HEK293 (cell line): Measurements from ENCODE around the gene EPM2A.

Experiments used
- CTCF ChIA-PET: fragments of 350-600 bp; formaldehyde crosslinking; extraction: SDS; loops from one replicate; lab custom pipeline; 2021; ENCODE audit warnings: antibody characterized with exemption; lab: Yijun Ruan, JAX
- POLR2A ChIA-PET: fragments of 300-600 bp; formaldehyde crosslinking; extraction: SDS; loops from one replicate; lab custom pipeline; 2020; ENCODE audit warnings: antibody characterized with exemption, inconsistent platforms; lab: Yijun Ruan, JAX
- H3K27ac ChIP-seq: fragments of 200-500 bp; sonication (Bioruptor generic); 2 replicates; pipeline ENCODE4 v1.5.1; 2014; ENCODE audit warnings: low read depth, low read length, control low read depth, inconsistent platforms; ENCODE audit errors: extremely low read depth
- H3K36me3 ChIP-seq, 2 experiments: fragments of 200-500 bp in 1 of 2; sonication (Bioruptor generic) in 1 of 2; 1 replicate in 1 of 2; 2 replicates in 1 of 2; pipeline ENCODE4 v1.5.1; 2014 to 2017; ENCODE audit warnings: inconsistent platforms in 2 of 2, low read length in 2 of 2; ENCODE audit not compliant: control insufficient read depth in 2 of 2, insufficient read depth in 1 of 2
- H3K4me1 ChIP-seq: fragments of 200-500 bp; sonication (Bioruptor generic); 2 replicates; pipeline ENCODE4 v1.5.1; 2014; ENCODE audit warnings: mild to moderate bottlenecking, low read length, inconsistent platforms; ENCODE audit not compliant: control insufficient read depth, insufficient read depth
- H3K4me3 ChIP-seq: 2 replicates; pipeline ENCODE4 v1.5.1; 2011; ENCODE audit warnings: low read depth, mild to moderate bottlenecking, control low read depth, low read length, moderate library complexity
- H3K9me3 ChIP-seq: fragments of 200-500 bp; sonication (Bioruptor generic); 2 replicates; pipeline ENCODE4 v1.5.1; 2014; ENCODE audit warnings: low read depth, low read length, inconsistent platforms; ENCODE audit not compliant: control insufficient read depth, insufficient read depth
- GLI2 ChIP-seq: fragments of 450-650 bp; formaldehyde crosslinking; IDR thresholded peaks from 2 replicates; pipeline ENCODE4; 2017; ENCODE audit warnings: missing biosample characterization, missing genetic modification characterization, low read depth, borderline replicate concordance
- IKZF3 ChIP-seq: fragments of 450-650 bp; IDR thresholded peaks from 2 replicates; pipeline ENCODE4 v1.5.0; 2018; ENCODE audit warnings: missing biosample characterization, mild to moderate bottlenecking, missing genetic modification characterization, moderate library complexity
- KLF10 ChIP-seq: fragments of 450-650 bp; IDR thresholded peaks from 2 replicates; pipeline ENCODE4 v1.5.1; 2018; ENCODE audit warnings: missing biosample characterization, mild to moderate bottlenecking, missing genetic modification characterization
- KLF7 ChIP-seq: fragments of 450-650 bp; formaldehyde crosslinking; IDR thresholded peaks from 2 replicates; pipeline ENCODE4 v1.5.1; 2016; ENCODE audit warnings: missing biosample characterization, missing genetic modification characterization, borderline replicate concordance
- KLF8 ChIP-seq: fragments of 450-650 bp; formaldehyde crosslinking; IDR thresholded peaks from 2 replicates; pipeline ENCODE4 v1.5.1; 2016; ENCODE audit warnings: missing biosample characterization, missing genetic modification characterization
- KLF9 ChIP-seq: fragments of 450-650 bp; formaldehyde crosslinking; IDR thresholded peaks from 2 replicates; pipeline ENCODE4 v1.5.1; 2016; ENCODE audit warnings: missing biosample characterization, missing genetic modification characterization, low read depth
- MEIS1 ChIP-seq: sonication (generic); formaldehyde crosslinking; IDR thresholded peaks from 2 replicates; pipeline ENCODE4 v1.8.1; 2022; ENCODE audit warnings: missing genetic modification reagents, mild to moderate bottlenecking, borderline replicate concordance
- RBAK ChIP-seq: fragments of 450-650 bp; formaldehyde crosslinking; IDR thresholded peaks from 2 replicates; pipeline ENCODE4 v1.5.1; 2016; ENCODE audit warnings: missing biosample characterization, missing genetic modification characterization
- TCF7L2 ChIP-seq: IDR thresholded peaks from 2 replicates; pipeline ENCODE4 v1.6.1; 2011; ENCODE audit warnings: low read depth, mild to moderate bottlenecking, inconsistent platforms, low read length, moderate library complexity, borderline replicate concordance
- ZBTB48 ChIP-seq: fragments of 450-650 bp; formaldehyde crosslinking; IDR thresholded peaks from 2 replicates; pipeline ENCODE4 v1.5.1; 2016; ENCODE audit warnings: missing biosample characterization, missing genetic modification characterization
- ZFP69B ChIP-seq: fragments of 450-650 bp; formaldehyde crosslinking; IDR thresholded peaks from 2 replicates; pipeline ENCODE4 v1.5.1; 2016; ENCODE audit warnings: missing biosample characterization, missing genetic modification characterization
- ZNF2 ChIP-seq: fragments of 450-650 bp; formaldehyde crosslinking; IDR thresholded peaks from 2 replicates; pipeline ENCODE4 v1.5.1; 2016; ENCODE audit warnings: missing biosample characterization, missing genetic modification characterization
- ZNF211 ChIP-seq: fragments of 450-650 bp; formaldehyde crosslinking; IDR thresholded peaks from 2 replicates; pipeline ENCODE4 v1.5.1; 2016; ENCODE audit warnings: low read depth, missing biosample characterization, missing genetic modification characterization
- ZNF221 ChIP-seq: fragments of 450-650 bp; formaldehyde crosslinking; IDR thresholded peaks from 2 replicates; pipeline ENCODE4 v1.5.1; 2017; ENCODE audit warnings: missing biosample characterization, missing genetic modification characterization, borderline replicate concordance
- ZNF248 ChIP-seq: fragments of 450-650 bp; formaldehyde crosslinking; IDR thresholded peaks from 2 replicates; pipeline ENCODE4 v1.5.1; 2017; ENCODE audit warnings: missing biosample characterization, missing genetic modification characterization
- ZNF266 ChIP-seq: fragments of 450-650 bp; formaldehyde crosslinking; IDR thresholded peaks from 2 replicates; pipeline ENCODE4 v1.5.1; 2016; ENCODE audit warnings: missing biosample characterization, missing genetic modification characterization, low read depth
- ZNF311 ChIP-seq: fragments of 450-650 bp; formaldehyde crosslinking; IDR thresholded peaks from 2 replicates; pipeline ENCODE4 v1.5.1; 2017; ENCODE audit warnings: missing biosample characterization, missing genetic modification characterization, borderline replicate concordance
- ZNF37A ChIP-seq: fragments of 450-650 bp; IDR thresholded peaks from 2 replicates; pipeline ENCODE4 v1.5.1; 2018; ENCODE audit warnings: missing biosample characterization, missing genetic modification characterization
- ZNF670 ChIP-seq: fragments of 450-650 bp; formaldehyde crosslinking; IDR thresholded peaks from 2 replicates; pipeline ENCODE4 v1.5.1; 2016; ENCODE audit warnings: missing biosample characterization, missing genetic modification characterization, low read depth
- TF ChIP-seq, protein P1 (sequence below): fragments of 450-650 bp; formaldehyde crosslinking; IDR thresholded peaks from 2 replicates; pipeline ENCODE4 v1.5.1; 2016; ENCODE audit warnings: missing biosample characterization, missing genetic modification characterization
- TF ChIP-seq, protein P2 (sequence below): fragments of 450-650 bp; formaldehyde crosslinking; IDR thresholded peaks from 2 replicates; pipeline ENCODE4 v1.5.1; 2017; ENCODE audit warnings: missing biosample characterization, missing genetic modification characterization
- TF ChIP-seq, protein P3 (sequence below): fragments of 450-650 bp; formaldehyde crosslinking; IDR thresholded peaks from 2 replicates; pipeline ENCODE4 v1.5.1; 2016; ENCODE audit warnings: missing biosample characterization, missing genetic modification characterization, borderline replicate concordance
- TF ChIP-seq, protein P4 (sequence below): fragments of 450-650 bp; formaldehyde crosslinking; IDR thresholded peaks from 2 replicates; pipeline ENCODE4 v1.5.1; 2017; ENCODE audit warnings: missing biosample characterization, mild to moderate bottlenecking, missing genetic modification characterization, moderate library complexity
- TF ChIP-seq, protein P5 (sequence below): fragments of 450-650 bp; formaldehyde crosslinking; IDR thresholded peaks from 2 replicates; pipeline ENCODE4 v1.5.1; 2016; ENCODE audit warnings: missing biosample characterization, missing genetic modification characterization
- TF ChIP-seq, protein P6 (sequence below): fragments of 450-650 bp; formaldehyde crosslinking; IDR thresholded peaks from 2 replicates; pipeline ENCODE4 v1.5.1; 2016; ENCODE audit warnings: missing biosample characterization, missing genetic modification characterization, low read depth

The EPM2A gene

DNA sequence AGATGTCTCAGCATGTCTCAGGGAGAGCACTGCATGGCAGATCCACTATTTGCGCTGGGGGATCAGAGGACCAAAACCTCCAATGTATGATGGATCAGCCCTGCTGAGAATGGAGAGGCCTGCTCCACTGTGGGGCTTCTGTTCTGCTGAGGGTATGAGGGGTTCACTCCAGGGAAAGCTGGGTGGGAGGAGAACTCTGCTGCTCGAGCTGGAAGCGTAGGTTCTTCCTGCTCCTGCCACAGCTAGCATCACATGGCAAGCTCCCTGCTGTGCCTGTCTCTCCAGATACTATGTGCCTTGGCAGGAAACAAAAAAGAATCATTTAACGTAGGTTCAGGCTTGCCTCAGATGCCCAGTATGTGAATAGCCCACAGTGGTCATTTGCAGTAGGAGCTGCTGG, 105.8 kb downstream of the EPM2A start:
- H3K4me1 ChIP-seq: peaks cover 10% of the 10 kb centered on the region; the same call in 1 of the 2 replicates
- no peak overlapping the region for H3K27ac ChIP-seq
- H3K9me3 ChIP-seq: no peaks in the 10 kb centered on the region
- TF ChIP-seq ZNF248 (tag by site-specific recombination): no peak
- TF ChIP-seq KLF10 (tag by site-specific recombination): no peak
- no peak for TF ChIP-seq ZFP69B (tag by site-specific recombination)
- TF ChIP-seq ZNF37A (tag by site-specific recombination): no peak
- TF ChIP-seq ZNF670: no peak
- no peak for TF ChIP-seq ZNF266 (tag by site-specific recombination)
- no peak for TF ChIP-seq KLF7 (tag by site-specific recombination)
- TF ChIP-seq ZNF211 (tag by site-specific recombination): no peak
- TF ChIP-seq, protein P1, sequence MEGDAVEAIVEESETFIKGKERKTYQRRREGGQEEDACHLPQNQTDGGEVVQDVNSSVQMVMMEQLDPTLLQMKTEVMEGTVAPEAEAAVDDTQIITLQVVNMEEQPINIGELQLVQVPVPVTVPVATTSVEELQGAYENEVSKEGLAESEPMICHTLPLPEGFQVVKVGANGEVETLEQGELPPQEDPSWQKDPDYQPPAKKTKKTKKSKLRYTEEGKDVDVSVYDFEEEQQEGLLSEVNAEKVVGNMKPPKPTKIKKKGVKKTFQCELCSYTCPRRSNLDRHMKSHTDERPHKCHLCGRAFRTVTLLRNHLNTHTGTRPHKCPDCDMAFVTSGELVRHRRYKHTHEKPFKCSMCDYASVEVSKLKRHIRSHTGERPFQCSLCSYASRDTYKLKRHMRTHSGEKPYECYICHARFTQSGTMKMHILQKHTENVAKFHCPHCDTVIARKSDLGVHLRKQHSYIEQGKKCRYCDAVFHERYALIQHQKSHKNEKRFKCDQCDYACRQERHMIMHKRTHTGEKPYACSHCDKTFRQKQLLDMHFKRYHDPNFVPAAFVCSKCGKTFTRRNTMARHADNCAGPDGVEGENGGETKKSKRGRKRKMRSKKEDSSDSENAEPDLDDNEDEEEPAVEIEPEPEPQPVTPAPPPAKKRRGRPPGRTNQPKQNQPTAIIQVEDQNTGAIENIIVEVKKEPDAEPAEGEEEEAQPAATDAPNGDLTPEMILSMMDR (tag by site-specific recombination): no peak
- TF ChIP-seq KLF9 (tag by site-specific recombination): no peak
- no peak for TF ChIP-seq RBAK
- TF ChIP-seq, protein P2, sequence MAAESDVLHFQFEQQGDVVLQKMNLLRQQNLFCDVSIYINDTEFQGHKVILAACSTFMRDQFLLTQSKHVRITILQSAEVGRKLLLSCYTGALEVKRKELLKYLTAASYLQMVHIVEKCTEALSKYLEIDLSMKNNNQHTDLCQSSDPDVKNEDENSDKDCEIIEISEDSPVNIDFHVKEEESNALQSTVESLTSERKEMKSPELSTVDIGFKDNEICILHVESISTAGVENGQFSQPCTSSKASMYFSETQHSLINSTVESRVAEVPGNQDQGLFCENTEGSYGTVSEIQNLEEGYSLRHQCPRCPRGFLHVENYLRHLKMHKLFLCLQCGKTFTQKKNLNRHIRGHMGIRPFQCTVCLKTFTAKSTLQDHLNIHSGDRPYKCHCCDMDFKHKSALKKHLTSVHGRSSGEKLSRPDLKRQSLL: no peak
- TF ChIP-seq KLF8: no peak
- TF ChIP-seq ZNF311 (tag by site-specific recombination): no peak
- TF ChIP-seq ZBTB48 (tag by site-specific recombination): no peak
- TF ChIP-seq, protein P3, sequence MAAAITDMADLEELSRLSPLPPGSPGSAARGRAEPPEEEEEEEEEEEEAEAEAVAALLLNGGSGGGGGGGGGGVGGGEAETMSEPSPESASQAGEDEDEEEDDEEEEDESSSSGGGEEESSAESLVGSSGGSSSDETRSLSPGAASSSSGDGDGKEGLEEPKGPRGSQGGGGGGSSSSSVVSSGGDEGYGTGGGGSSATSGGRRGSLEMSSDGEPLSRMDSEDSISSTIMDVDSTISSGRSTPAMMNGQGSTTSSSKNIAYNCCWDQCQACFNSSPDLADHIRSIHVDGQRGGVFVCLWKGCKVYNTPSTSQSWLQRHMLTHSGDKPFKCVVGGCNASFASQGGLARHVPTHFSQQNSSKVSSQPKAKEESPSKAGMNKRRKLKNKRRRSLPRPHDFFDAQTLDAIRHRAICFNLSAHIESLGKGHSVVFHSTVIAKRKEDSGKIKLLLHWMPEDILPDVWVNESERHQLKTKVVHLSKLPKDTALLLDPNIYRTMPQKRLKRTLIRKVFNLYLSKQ (tag by site-specific recombination): no peak
- ChIA-PET POLR2A (no interaction called here), CTCF (no interaction called here)
- H3K36me3 ChIP-seq: no peaks in the 10 kb centered on the region
- H3K4me3 ChIP-seq: no peak overlapping the region

DNA sequence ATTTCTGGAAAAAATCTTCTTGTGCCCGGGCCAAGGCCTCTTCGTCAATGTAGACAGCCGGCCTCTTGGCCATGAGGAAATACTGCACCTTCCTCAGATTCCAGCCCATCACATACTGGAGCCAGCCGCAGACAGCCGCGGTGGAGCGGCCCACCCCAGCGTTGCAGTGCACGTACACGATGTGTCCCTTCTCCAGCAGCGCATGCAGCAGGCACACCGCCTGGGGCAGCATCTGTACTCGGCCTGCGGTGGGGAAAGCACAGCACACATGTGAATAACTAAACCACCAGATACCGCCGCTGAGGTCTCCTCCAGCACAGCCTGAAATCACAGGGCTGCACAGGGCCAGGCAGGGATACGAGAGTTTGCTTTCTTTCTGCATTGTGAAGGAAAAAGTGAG, 107.9 kb downstream of the EPM2A start:
- Histone ChIP-seq H3K4me1 (peaks cover 10% of the 10 kb centered on the region; the same call in 1 of the 2 replicates), H3K27ac (no peak overlapping the region), H3K4me3 (no peak overlapping the region), H3K9me3 (no peaks in the 10 kb centered on the region), H3K36me3 (no peaks in the 10 kb centered on the region)
- ChIA-PET POLR2A (no interaction called here), CTCF (no interaction called here)
- TF ChIP-seq ZNF221 (tag by site-specific recombination) (no peak), GLI2 (tag by site-specific recombination) (no peak), IKZF3 (tag by site-specific recombination) (no peak), MEIS1 (CRISPR knock-in tag) (no peak), ZNF2 (tag by site-specific recombination) (no peak), TCF7L2 (no peak)
- TF ChIP-seq, protein P4, sequence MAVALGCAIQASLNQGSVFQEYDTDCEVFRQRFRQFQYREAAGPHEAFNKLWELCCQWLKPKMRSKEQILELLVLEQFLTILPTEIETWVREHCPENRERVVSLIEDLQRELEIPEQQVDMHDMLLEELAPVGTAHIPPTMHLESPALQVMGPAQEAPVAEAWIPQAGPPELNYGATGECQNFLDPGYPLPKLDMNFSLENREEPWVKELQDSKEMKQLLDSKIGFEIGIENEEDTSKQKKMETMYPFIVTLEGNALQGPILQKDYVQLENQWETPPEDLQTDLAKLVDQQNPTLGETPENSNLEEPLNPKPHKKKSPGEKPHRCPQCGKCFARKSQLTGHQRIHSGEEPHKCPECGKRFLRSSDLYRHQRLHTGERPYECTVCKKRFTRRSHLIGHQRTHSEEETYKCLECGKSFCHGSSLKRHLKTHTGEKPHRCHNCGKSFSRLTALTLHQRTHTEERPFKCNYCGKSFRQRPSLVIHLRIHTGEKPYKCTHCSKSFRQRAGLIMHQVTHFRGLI (tag by site-specific recombination): no peak
- TF ChIP-seq, protein P5, sequence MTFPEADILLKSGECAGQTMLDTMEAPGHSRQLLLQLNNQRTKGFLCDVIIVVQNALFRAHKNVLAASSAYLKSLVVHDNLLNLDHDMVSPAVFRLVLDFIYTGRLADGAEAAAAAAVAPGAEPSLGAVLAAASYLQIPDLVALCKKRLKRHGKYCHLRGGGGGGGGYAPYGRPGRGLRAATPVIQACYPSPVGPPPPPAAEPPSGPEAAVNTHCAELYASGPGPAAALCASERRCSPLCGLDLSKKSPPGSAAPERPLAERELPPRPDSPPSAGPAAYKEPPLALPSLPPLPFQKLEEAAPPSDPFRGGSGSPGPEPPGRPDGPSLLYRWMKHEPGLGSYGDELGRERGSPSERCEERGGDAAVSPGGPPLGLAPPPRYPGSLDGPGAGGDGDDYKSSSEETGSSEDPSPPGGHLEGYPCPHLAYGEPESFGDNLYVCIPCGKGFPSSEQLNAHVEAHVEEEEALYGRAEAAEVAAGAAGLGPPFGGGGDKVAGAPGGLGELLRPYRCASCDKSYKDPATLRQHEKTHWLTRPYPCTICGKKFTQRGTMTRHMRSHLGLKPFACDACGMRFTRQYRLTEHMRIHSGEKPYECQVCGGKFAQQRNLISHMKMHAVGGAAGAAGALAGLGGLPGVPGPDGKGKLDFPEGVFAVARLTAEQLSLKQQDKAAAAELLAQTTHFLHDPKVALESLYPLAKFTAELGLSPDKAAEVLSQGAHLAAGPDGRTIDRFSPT (tag by site-specific recombination): no peak
- TF ChIP-seq, protein P6, sequence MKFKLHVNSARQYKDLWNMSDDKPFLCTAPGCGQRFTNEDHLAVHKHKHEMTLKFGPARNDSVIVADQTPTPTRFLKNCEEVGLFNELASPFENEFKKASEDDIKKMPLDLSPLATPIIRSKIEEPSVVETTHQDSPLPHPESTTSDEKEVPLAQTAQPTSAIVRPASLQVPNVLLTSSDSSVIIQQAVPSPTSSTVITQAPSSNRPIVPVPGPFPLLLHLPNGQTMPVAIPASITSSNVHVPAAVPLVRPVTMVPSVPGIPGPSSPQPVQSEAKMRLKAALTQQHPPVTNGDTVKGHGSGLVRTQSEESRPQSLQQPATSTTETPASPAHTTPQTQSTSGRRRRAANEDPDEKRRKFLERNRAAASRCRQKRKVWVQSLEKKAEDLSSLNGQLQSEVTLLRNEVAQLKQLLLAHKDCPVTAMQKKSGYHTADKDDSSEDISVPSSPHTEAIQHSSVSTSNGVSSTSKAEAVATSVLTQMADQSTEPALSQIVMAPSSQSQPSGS (tag by site-specific recombination): no peak
